ENCODE results near the gene SGK1.
"Not testable (repeated sequence)": the region's sequence is repeated elsewhere in the genome, so short reads cannot be mapped to it uniquely, and the experiment has no call there.

SGK1 gene

GRCh38 chr6:134322216-134322615 lies 4.3 kb upstream of the SGK1 start:
- TF ChIP-seq, protein P1, sequence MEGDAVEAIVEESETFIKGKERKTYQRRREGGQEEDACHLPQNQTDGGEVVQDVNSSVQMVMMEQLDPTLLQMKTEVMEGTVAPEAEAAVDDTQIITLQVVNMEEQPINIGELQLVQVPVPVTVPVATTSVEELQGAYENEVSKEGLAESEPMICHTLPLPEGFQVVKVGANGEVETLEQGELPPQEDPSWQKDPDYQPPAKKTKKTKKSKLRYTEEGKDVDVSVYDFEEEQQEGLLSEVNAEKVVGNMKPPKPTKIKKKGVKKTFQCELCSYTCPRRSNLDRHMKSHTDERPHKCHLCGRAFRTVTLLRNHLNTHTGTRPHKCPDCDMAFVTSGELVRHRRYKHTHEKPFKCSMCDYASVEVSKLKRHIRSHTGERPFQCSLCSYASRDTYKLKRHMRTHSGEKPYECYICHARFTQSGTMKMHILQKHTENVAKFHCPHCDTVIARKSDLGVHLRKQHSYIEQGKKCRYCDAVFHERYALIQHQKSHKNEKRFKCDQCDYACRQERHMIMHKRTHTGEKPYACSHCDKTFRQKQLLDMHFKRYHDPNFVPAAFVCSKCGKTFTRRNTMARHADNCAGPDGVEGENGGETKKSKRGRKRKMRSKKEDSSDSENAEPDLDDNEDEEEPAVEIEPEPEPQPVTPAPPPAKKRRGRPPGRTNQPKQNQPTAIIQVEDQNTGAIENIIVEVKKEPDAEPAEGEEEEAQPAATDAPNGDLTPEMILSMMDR (conservative IDR thresholded peaks at IDR 0.05; ENCODE audit: control insufficient read depth, insufficient read depth, low read depth, low read length) = no peak
- DNase-seq (ENCODE audit: low read depth) = no peak
- no peak overlapping the region for H3K4me3 ChIP-seq (ENCODE audit: control insufficient read depth, low read depth, low read length)

- H3K4me3 ChIP-seq (ENCODE audit: control insufficient read depth, low read depth, low read length) = no peak overlapping the region
- no peak for DNase-seq (ENCODE audit: low read depth)
- TF ChIP-seq, protein P1 (conservative IDR thresholded peaks at IDR 0.05; ENCODE audit: control insufficient read depth, insufficient read depth, low read depth, low read length) = no peak
Measured at GRCh38 chr6:134321246-134321645, 3.3 kb upstream of the SGK1 start.

GRCh38 chr6:134319686-134320085 lies 1.8 kb upstream of the SGK1 start:
- H3K4me3 ChIP-seq (ENCODE audit: control insufficient read depth, low read depth, low read length); DNase-seq (ENCODE audit: low read depth): not testable (repeated sequence)

DNA sequence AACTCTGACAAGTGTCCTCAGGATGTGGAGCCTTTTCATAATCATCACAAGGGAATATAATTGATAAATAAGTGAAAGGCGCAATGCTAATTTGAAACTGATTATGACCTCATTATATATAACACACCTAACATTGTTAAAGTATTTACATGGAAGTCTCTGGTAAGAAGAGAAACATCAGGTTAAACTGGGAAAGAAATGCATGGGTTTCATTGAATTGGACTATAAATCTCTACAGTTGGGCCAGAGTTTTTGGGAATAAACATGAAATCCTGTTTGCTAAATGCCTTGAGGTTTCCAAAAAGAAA lies 1.0 kb upstream of the SGK1 start:
- no peak for DNase-seq (ENCODE audit: low read depth)
- H3K4me3 ChIP-seq (ENCODE audit: control insufficient read depth, low read depth, low read length) = no peak overlapping the region
- TF ChIP-seq, protein P1 (conservative IDR thresholded peaks at IDR 0.05; ENCODE audit: control insufficient read depth, insufficient read depth, low read depth, low read length) = no peak

GRCh38 chr6:134318236-134318973 lies 493 bp upstream of the SGK1 start:
- TF ChIP-seq, protein P1 (conservative IDR thresholded peaks at IDR 0.05; ENCODE audit: control insufficient read depth, insufficient read depth, low read depth, low read length) = no peak
- DNase-seq (ENCODE audit: low read depth) = no peak

GRCh38 chr6:134316733-134317431 lies 1.0 kb downstream of the SGK1 start:
- peak overlapping the region; percentile 56 for H3K4me3 ChIP-seq (ENCODE audit: control insufficient read depth, low read depth, low read length)
- TF ChIP-seq, protein P1 (conservative IDR thresholded peaks at IDR 0.05; ENCODE audit: control insufficient read depth, insufficient read depth, low read depth, low read length) = no peak
- DNase-seq (ENCODE audit: low read depth) = no peak

More at GRCh38 chr6:134318236-134318973, 493 bp upstream of the SGK1 start:
- H3K4me3 ChIP-seq (ENCODE audit: control insufficient read depth, low read depth, low read length) = no peak overlapping the region

GRCh38 chr6:134315974-134316441 lies 1.9 kb downstream of the SGK1 start:
- TF ChIP-seq, protein P1 (conservative IDR thresholded peaks at IDR 0.05; ENCODE audit: control insufficient read depth, insufficient read depth, low read depth, low read length) = no peak
- H3K4me3 ChIP-seq (ENCODE audit: control insufficient read depth, low read depth, low read length) = no peak overlapping the region
- no peak for DNase-seq (ENCODE audit: low read depth)
